LNCaP clone FGC (cell line): ENCODE measurements around the gene KRTAP15-1.

Experiments used
- DNase-seq: peaks from one replicate; pipeline ENCODE4 v3.0.0-alpha.2; 2011; ENCODE audit warnings: low read depth
- H3K4me3 ChIP-seq: 2 replicates; pipeline ENCODE4 v1.5.1; 2011; ENCODE audit warnings: mild to moderate bottlenecking, low read depth, low read length, control low read depth
- CTCF ChIP-seq: IDR thresholded peaks from 2 replicates; pipeline ENCODE4 v1.5.1; 2012; ENCODE audit warnings: mild to moderate bottlenecking; ENCODE audit not compliant: control insufficient read depth, insufficient read depth; ENCODE audit errors: extremely low read depth

The KRTAP15-1 gene

GRCh38 chr21:30439975-30440374 is at the start of gene KRTAP15-1:
KRTAP15-1 (plus strand) TSS chr21:30440275; CDS start chr21:30440328, 53 bp downstream.
- H3K4me3 ChIP-seq: no peak within 1 kb of the TSS
- TF ChIP-seq CTCF: no peak
- no peak for DNase-seq

GRCh38 chr21:30391492-30392025 is 48.5 kb upstream of the KRTAP15-1 start:
- no peak for DNase-seq
- H3K4me3 ChIP-seq: no peak overlapping the region
- no peak for TF ChIP-seq CTCF

- TF ChIP-seq CTCF: no peak
- DNase-seq: no peak
- no peak within 1 kb of the TSS for H3K4me3 ChIP-seq
Measured at GRCh38 chr21:30395731-30396130, 44.3 kb upstream of the KRTAP15-1 start, which contains the start of gene KRTAP13-1. KRTAP13-1 (plus strand) TSS chr21:30396031; CDS start chr21:30396087, 56 bp downstream.

- no peak overlapping the region for H3K4me3 ChIP-seq
- peak; percentile 88 for TF ChIP-seq CTCF
- DNase-seq: peak; percentile 98
Measured at GRCh38 chr21:30408782-30409494, 31.1 kb upstream of the KRTAP15-1 start.

- no peak for DNase-seq
- no peak for TF ChIP-seq CTCF
- no peak overlapping the region for H3K4me3 ChIP-seq
Measured at GRCh38 chr21:30415993-30416392, 24.1 kb upstream of the KRTAP15-1 start.

- DNase-seq: no peak
- TF ChIP-seq CTCF: no peak
- H3K4me3 ChIP-seq: no peak within 1 kb of the TSS
Measured at GRCh38 chr21:30425826-30426225, 14.2 kb upstream of the KRTAP15-1 start, which contains the start of gene KRTAP13-3. KRTAP13-3 (minus strand) TSS chr21:30425926; CDS start chr21:30425912, 14 bp downstream.
